ENCODE measurements around the gene PAQR6. TPM values are rescaled to one million over a fixed set of nuclear protein-coding genes. Genes with fewer than 3 reads are reported as not detected.

PAQR6 gene
- total and polyA plus RNA-seq, 4 donors, result 0.22 to 0.85 (median 0.49) TPM

DNA sequence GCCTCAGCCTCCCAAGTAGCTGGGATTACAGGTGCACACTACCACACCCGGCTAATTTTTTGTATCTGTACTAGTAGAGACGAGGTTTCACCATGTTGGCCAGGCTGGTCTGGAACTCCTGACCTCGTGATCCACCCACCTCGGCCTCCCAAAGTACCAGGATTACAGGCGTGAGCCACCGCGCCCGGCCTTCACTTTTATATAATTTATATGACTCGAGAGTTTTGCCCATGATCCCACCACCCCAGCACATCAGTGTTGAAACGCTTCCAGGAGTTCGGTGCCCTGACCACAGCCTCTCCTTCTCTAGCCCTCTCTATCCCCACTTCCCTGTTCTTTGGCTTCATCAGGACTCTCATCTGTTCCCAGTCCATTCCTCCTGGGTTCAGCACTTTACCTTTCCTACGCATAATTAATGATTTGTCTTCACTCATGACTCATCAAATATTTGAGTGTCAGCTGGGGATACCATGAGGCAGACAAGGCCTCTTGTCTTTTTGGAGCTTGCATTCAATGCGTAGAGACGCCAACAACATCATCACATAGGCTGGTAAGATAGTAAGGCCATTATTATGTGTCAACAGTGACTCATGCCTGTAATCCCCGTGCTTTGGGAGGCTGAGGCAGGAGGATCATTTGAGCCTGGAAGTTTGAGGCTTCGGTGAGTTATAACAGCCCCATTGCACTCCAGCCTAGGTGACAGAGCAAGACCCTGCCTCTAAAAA lies 33.7 kb downstream of the PAQR6 start:
- no peak for TF ChIP-seq RXRA (IDR thresholded peaks at IDR 0.05)
- no peak for TF ChIP-seq FOXA1 (IDR thresholded peaks at IDR 0.05)
- no peak for TF ChIP-seq HNF4A (conservative IDR thresholded peaks at IDR 0.05)
- TF ChIP-seq SP1 (IDR thresholded peaks at IDR 0.05), result no peak
- TF ChIP-seq, protein P1, sequence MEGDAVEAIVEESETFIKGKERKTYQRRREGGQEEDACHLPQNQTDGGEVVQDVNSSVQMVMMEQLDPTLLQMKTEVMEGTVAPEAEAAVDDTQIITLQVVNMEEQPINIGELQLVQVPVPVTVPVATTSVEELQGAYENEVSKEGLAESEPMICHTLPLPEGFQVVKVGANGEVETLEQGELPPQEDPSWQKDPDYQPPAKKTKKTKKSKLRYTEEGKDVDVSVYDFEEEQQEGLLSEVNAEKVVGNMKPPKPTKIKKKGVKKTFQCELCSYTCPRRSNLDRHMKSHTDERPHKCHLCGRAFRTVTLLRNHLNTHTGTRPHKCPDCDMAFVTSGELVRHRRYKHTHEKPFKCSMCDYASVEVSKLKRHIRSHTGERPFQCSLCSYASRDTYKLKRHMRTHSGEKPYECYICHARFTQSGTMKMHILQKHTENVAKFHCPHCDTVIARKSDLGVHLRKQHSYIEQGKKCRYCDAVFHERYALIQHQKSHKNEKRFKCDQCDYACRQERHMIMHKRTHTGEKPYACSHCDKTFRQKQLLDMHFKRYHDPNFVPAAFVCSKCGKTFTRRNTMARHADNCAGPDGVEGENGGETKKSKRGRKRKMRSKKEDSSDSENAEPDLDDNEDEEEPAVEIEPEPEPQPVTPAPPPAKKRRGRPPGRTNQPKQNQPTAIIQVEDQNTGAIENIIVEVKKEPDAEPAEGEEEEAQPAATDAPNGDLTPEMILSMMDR (IDR thresholded peaks at IDR 0.05; ENCODE audit: low read depth, low read length, missing input control), result no peak
- TF ChIP-seq TAF1 (conservative IDR thresholded peaks at IDR 0.05), result no peak
- TF ChIP-seq, protein P2, sequence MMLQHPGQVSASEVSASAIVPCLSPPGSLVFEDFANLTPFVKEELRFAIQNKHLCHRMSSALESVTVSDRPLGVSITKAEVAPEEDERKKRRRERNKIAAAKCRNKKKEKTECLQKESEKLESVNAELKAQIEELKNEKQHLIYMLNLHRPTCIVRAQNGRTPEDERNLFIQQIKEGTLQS (IDR thresholded peaks at IDR 0.05), result no peak
- TF ChIP-seq, protein P3, sequence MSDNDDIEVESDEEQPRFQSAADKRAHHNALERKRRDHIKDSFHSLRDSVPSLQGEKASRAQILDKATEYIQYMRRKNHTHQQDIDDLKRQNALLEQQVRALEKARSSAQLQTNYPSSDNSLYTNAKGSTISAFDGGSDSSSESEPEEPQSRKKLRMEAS (IDR thresholded peaks at IDR 0.05), result no peak
- TF ChIP-seq HNF4G (IDR thresholded peaks at IDR 0.05), result no peak
- TF ChIP-seq FOXA2 (IDR thresholded peaks at IDR 0.05), result no peak
- Histone ChIP-seq H3K4me3 (ENCODE audit: low read depth in 1 of 3, low read length in 3 of 3) (peak overlapping the region in 2 of 3 donors; percentile 72 to 79), H3K9me3 (ENCODE audit: control insufficient read depth in 4 of 4, low read length in 3 of 4) (no peaks in the 10 kb centered on the region), H3K27ac (ENCODE audit: low read depth in 1 of 2, low read length in 2 of 2) (peak overlapping the region; percentile 21 to 96), H3K4me1 (ENCODE audit: control insufficient read depth in 4 of 4, insufficient read depth in 4 of 4, low read length in 3 of 4) (peaks cover 4 to 37% (median 26%) of the 10 kb centered on the region in 4 donors), H3K27me3 (ENCODE audit: control insufficient read depth in 4 of 4, insufficient read depth in 4 of 4, low read length in 3 of 4) (no peaks in the 10 kb centered on the region), H3K9ac (ENCODE audit: low read depth in 1 of 2, low read length in 2 of 2) (peak overlapping the region; percentile 92 to 95), H3K36me3 (ENCODE audit: control insufficient read depth in 4 of 4, insufficient read depth in 3 of 4, low read depth in 1 of 4, low read length in 3 of 4) (peaks cover 3 to 23% (median 12%) of the 10 kb centered on the region in 4 donors)
- 62% methylated on average over 16 of the region's 16 CpGs for WGBS
- DNase-seq (ENCODE audit: low spot score), result no peak

DNA sequence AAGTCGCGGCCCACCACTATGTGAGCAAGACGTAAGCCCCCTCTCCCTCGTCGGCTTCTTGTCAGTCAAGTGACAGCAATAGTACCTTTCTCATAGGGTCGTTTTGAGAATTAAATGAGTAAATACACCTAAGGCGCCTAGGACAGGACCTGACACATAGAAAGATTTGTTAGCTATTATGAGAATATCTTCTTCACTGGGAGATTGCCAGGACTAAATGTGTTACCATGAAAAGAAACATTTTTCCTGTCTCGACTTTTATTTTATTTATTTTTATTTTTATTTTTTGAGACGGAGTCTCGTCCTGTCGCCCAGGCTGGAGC lies 34.3 kb downstream of the PAQR6 start:
- H3K27ac ChIP-seq (ENCODE audit: low read depth in 1 of 2, low read length in 2 of 2), result peak overlapping the region; percentile 96 to 99
- H3K36me3 ChIP-seq (ENCODE audit: control insufficient read depth in 4 of 4, insufficient read depth in 3 of 4, low read depth in 1 of 4, low read length in 3 of 4), result peaks cover 3 to 25% (median 16%) of the 10 kb centered on the region in 4 donors
- no peaks in the 10 kb centered on the region for H3K27me3 ChIP-seq (ENCODE audit: control insufficient read depth in 4 of 4, insufficient read depth in 4 of 4, low read length in 3 of 4)
- TF ChIP-seq FOXA1 (IDR thresholded peaks at IDR 0.05) (no peak), RXRA (IDR thresholded peaks at IDR 0.05) (no peak), GABPA (IDR thresholded peaks at IDR 0.05 in 1 of 2, conservative IDR thresholded peaks at IDR 0.05 in 1 of 2) (no peak), FOXA2 (IDR thresholded peaks at IDR 0.05) (no peak), TAF1 (conservative IDR thresholded peaks at IDR 0.05) (no peak), YY1 (IDR thresholded peaks at IDR 0.05) (no peak), EGR1 (IDR thresholded peaks at IDR 0.05; ENCODE audit: low read depth in 2 of 2) (no peak), RAD21 (IDR thresholded peaks at IDR 0.05) (no peak)
- TF ChIP-seq, protein P2 (IDR thresholded peaks at IDR 0.05), result no peak
- TF ChIP-seq, protein P1 (IDR thresholded peaks at IDR 0.05; ENCODE audit: low read depth, low read length, missing input control), result no peak
- DNase-seq (ENCODE audit: low spot score), result no peak
- H3K4me1 ChIP-seq (ENCODE audit: control insufficient read depth in 4 of 4, insufficient read depth in 4 of 4, low read length in 3 of 4), result peaks cover 4 to 37% (median 26%) of the 10 kb centered on the region in 4 donors
- WGBS, result 9% methylated on average over 11 of the region's 11 CpGs
- H3K9ac ChIP-seq (ENCODE audit: low read depth in 1 of 2, low read length in 2 of 2), result peak overlapping the region; percentile 92 to 95
- H3K4me3 ChIP-seq (ENCODE audit: low read depth in 1 of 3, low read length in 3 of 3), result peak overlapping the region; percentile 72 to 99 (median 79)
- H3K9me3 ChIP-seq (ENCODE audit: control insufficient read depth in 4 of 4, low read length in 3 of 4), result no peaks in the 10 kb centered on the region

All from liver (tissue), 9 donors.